ENCODE results near the gene TCAP.

Gene TCAP

GRCh38 chr17:39666601-39667261, 1.6 kb downstream of the TCAP start:
- H3K4me3 ChIP-seq (ENCODE audit: insufficient read depth, low read length, poor library complexity, severe bottlenecking), result no peak overlapping the region
- no peak overlapping the region for H3K4me2 ChIP-seq (ENCODE audit: low read depth, low read length, poor library complexity, severe bottlenecking)
- TF ChIP-seq EZH2phosphoT487 (conservative IDR thresholded peaks at IDR 0.05; ENCODE audit: low read length) (no peak), CTCF (IDR thresholded peaks at IDR 0.05; ENCODE audit: insufficient read depth, low read length, poor library complexity, severe bottlenecking) (no peak)
- no peaks in the 10 kb centered on the region for H3K27me3 ChIP-seq (ENCODE audit: low read length)
- H3K9me2 ChIP-seq (replicated peaks; ENCODE audit: insufficient read depth, low read length), result no peaks in the 10 kb centered on the region
- H3K9me3 ChIP-seq (ENCODE audit: insufficient read depth, low read length), result no peaks in the 10 kb centered on the region
- H3K36me3 ChIP-seq (ENCODE audit: low read length), result no peaks in the 10 kb centered on the region
- no peaks in the 10 kb centered on the region for H4K20me1 ChIP-seq (ENCODE audit: low read depth, low read length)
- H2AFZ ChIP-seq (ENCODE audit: low read depth, low read length, severe bottlenecking), result no peak overlapping the region
- no peaks in the 10 kb centered on the region for H3K79me2 ChIP-seq (ENCODE audit: insufficient read depth, low read length)
- H3F3A ChIP-seq (ENCODE audit: insufficient read depth), result no peaks in the 10 kb centered on the region
- H3K27ac ChIP-seq (ENCODE audit: low read depth, low read length), result no peak overlapping the region
- no peak overlapping the region for H3K9ac ChIP-seq (ENCODE audit: low read length)

GRCh38 chr17:39667262-39667944, 2.3 kb downstream of the TCAP start:
- no peaks in the 10 kb centered on the region for H3K79me2 ChIP-seq (ENCODE audit: insufficient read depth, low read length)
- no peaks in the 10 kb centered on the region for H3K9me3 ChIP-seq (ENCODE audit: insufficient read depth, low read length)
- H2AFZ ChIP-seq (ENCODE audit: low read depth, low read length, severe bottlenecking), result no peak overlapping the region
- H3K36me3 ChIP-seq (ENCODE audit: low read length), result no peaks in the 10 kb centered on the region
- H3K9ac ChIP-seq (ENCODE audit: low read length), result no peak overlapping the region
- no peak overlapping the region for H3K27ac ChIP-seq (ENCODE audit: low read depth, low read length)
- no peaks in the 10 kb centered on the region for H3F3A ChIP-seq (ENCODE audit: insufficient read depth)
- no peaks in the 10 kb centered on the region for H4K20me1 ChIP-seq (ENCODE audit: low read depth, low read length)
- no peak for TF ChIP-seq CTCF (IDR thresholded peaks at IDR 0.05; ENCODE audit: insufficient read depth, low read length, poor library complexity, severe bottlenecking)
- TF ChIP-seq EZH2phosphoT487 (conservative IDR thresholded peaks at IDR 0.05; ENCODE audit: low read length), result no peak
- H3K4me3 ChIP-seq (ENCODE audit: insufficient read depth, low read length, poor library complexity, severe bottlenecking), result no peak overlapping the region
- no peak overlapping the region for H3K4me2 ChIP-seq (ENCODE audit: low read depth, low read length, poor library complexity, severe bottlenecking)
- H3K27me3 ChIP-seq (ENCODE audit: low read length), result no peaks in the 10 kb centered on the region
- no peaks in the 10 kb centered on the region for H3K9me2 ChIP-seq (replicated peaks; ENCODE audit: insufficient read depth, low read length)

GRCh38 chr17:39667945-39668924, 3.1 kb downstream of the TCAP start, which contains the start of gene PNMT:
Gene PNMT (plus strand): TSS chr17:39668453. CDS start chr17:39668476, 23 bp downstream.
- H4K20me1 ChIP-seq (ENCODE audit: low read depth, low read length), result no peaks in the 10 kb centered on the region
- peak within 1 kb of the TSS; percentile 23 for H3K4me3 ChIP-seq (ENCODE audit: insufficient read depth, low read length, poor library complexity, severe bottlenecking)
- H3K9me2 ChIP-seq (replicated peaks; ENCODE audit: insufficient read depth, low read length), result no peaks in the 10 kb centered on the region
- H2AFZ ChIP-seq (ENCODE audit: low read depth, low read length, severe bottlenecking), result peak within 1 kb of the TSS; percentile 46
- peak within 1 kb of the TSS; percentile 41 for H3K4me2 ChIP-seq (ENCODE audit: low read depth, low read length, poor library complexity, severe bottlenecking)
- no peak within 1 kb of the TSS for H3K27ac ChIP-seq (ENCODE audit: low read depth, low read length)
- H3F3A ChIP-seq (ENCODE audit: insufficient read depth), result no peaks in the 10 kb centered on the region
- H3K9me3 ChIP-seq (ENCODE audit: insufficient read depth, low read length), result no peaks in the 10 kb centered on the region
- H3K27me3 ChIP-seq (ENCODE audit: low read length), result no peaks in the 10 kb centered on the region
- H3K79me2 ChIP-seq (ENCODE audit: insufficient read depth, low read length), result no peaks in the 10 kb centered on the region
- H3K9ac ChIP-seq (ENCODE audit: low read length), result no peak within 1 kb of the TSS; the same call in 1 of the 2 replicates
- no peak for TF ChIP-seq EZH2phosphoT487 (conservative IDR thresholded peaks at IDR 0.05; ENCODE audit: low read length)
- peak; percentile 59 for TF ChIP-seq CTCF (IDR thresholded peaks at IDR 0.05; ENCODE audit: insufficient read depth, low read length, poor library complexity, severe bottlenecking)
- no peaks in the 10 kb centered on the region for H3K36me3 ChIP-seq (ENCODE audit: low read length)

Data from SU-DHL-6 (cell line).